ENCODE data around the gene RAB11A.

- TF ChIP-seq POLR2AphosphoS5 (IDR thresholded peaks at IDR 0.05) = no peak
- TF ChIP-seq CTCF (IDR thresholded peaks at IDR 0.05) = no peak
- no peak for TF ChIP-seq POLR2A (IDR thresholded peaks at IDR 0.05)
Measured at GRCh38 chr15:65904301-65904700, 35.0 kb downstream of the RAB11A start.
